Keratinocyte (primary cell): ENCODE results near the gene SLC38A8. TPM values are rescaled to one million over a fixed set of nuclear protein-coding genes. Genes with fewer than 3 reads are reported as not detected.

ENCODE experiments used
- DNase-seq: peaks from one replicate; pipeline ENCODE4 v3.0.0-alpha.2; 2011; ENCODE audit warnings: low read depth, missing footprints, low spot score
- FAIRE-seq: peaks from 2 replicates; lab custom pipeline; 2011; peaks lifted over from hg19 to GRCh38; lab: Jason Lieb, UNC
- H2AFZ ChIP-seq: 2 replicates; pipeline ENCODE4 v1.6.0; 2012; ENCODE audit warnings: low read length, control low read depth, inconsistent platforms; ENCODE audit not compliant: control insufficient read depth
- H3K27ac ChIP-seq: 2 replicates; pipeline ENCODE4 v1.5.1; 2011; ENCODE audit warnings: low read length; ENCODE audit not compliant: control insufficient read depth, insufficient read depth
- H3K27me3 ChIP-seq: 3 replicates; pipeline ENCODE4 v1.6.0; 2011; ENCODE audit warnings: low read length; ENCODE audit not compliant: control insufficient read depth, insufficient read depth; ENCODE audit errors: extremely low read depth
- H3K36me3 ChIP-seq, 2 experiments: 2 replicates in 1 of 2; 3 replicates in 1 of 2; pipeline ENCODE4 v1.5.1; 2011; ENCODE audit warnings: low read length in 2 of 2, mild to moderate bottlenecking in 1 of 2; ENCODE audit not compliant: control insufficient read depth in 2 of 2, insufficient read depth in 2 of 2; ENCODE audit errors: extremely low read depth in 1 of 2
- H3K4me1 ChIP-seq: 3 replicates; pipeline ENCODE4 v1.5.1; 2011; ENCODE audit warnings: low read length; ENCODE audit not compliant: control insufficient read depth, insufficient read depth; ENCODE audit errors: extremely low read depth
- H3K4me2 ChIP-seq: 3 replicates; pipeline ENCODE4 v1.6.0; 2011; ENCODE audit warnings: low read depth, low read length; ENCODE audit not compliant: control insufficient read depth, insufficient read depth; ENCODE audit errors: extremely low read depth
- H3K4me3 ChIP-seq, 3 experiments: fragments of 200-600 bp in 1 of 3; sonication (generic) in 1 of 3; 2 replicates in 2 of 3; 3 replicates in 1 of 3; pipeline ENCODE4 v1.5.1; 2011 to 2016; ENCODE audit warnings: low read length in 3 of 3, mild to moderate bottlenecking in 3 of 3, control low read depth in 2 of 3, inconsistent platforms in 1 of 3, low read depth in 1 of 3, mixed read lengths in 1 of 3, mixed run types in 1 of 3, moderate library complexity in 1 of 3; ENCODE audit not compliant: control insufficient read depth in 2 of 3, insufficient read depth in 2 of 3; ENCODE audit errors: extremely low read depth in 1 of 3
- H3K79me2 ChIP-seq: 2 replicates; pipeline ENCODE4 v1.6.0; 2012; ENCODE audit warnings: low read length; ENCODE audit not compliant: control insufficient read depth, insufficient read depth
- H3K9ac ChIP-seq: 3 replicates; pipeline ENCODE4 v1.6.0; 2011; ENCODE audit warnings: low read length; ENCODE audit not compliant: control insufficient read depth, insufficient read depth; ENCODE audit errors: extremely low read depth
- H3K9me1 ChIP-seq: 3 replicates; pipeline ENCODE4 v1.6.0; 2011; ENCODE audit warnings: low read length; ENCODE audit not compliant: control insufficient read depth, insufficient read depth; ENCODE audit errors: extremely low read depth
- H3K9me3 ChIP-seq: 2 replicates; pipeline ENCODE4 v1.5.1; 2012; ENCODE audit warnings: low read depth, low read length; ENCODE audit not compliant: control insufficient read depth
- H4K20me1 ChIP-seq: 3 replicates; pipeline ENCODE4 v1.6.0; 2011; ENCODE audit warnings: low read length; ENCODE audit not compliant: control insufficient read depth, insufficient read depth; ENCODE audit errors: extremely low read depth
- CTCF ChIP-seq, 3 experiments: IDR thresholded peaks in 1 of 3; conservative IDR thresholded peaks in 1 of 3; optimal IDR thresholded peaks in 1 of 3; 2 replicates in 2 of 3; 3 replicates in 1 of 3; pipeline versions ENCODE3 to v1.5.1; 2011; ENCODE audit warnings: low read length in 3 of 3, mild to moderate bottlenecking in 3 of 3, moderate library complexity in 2 of 3, control low read depth in 1 of 3, inconsistent platforms in 1 of 3; ENCODE audit not compliant: insufficient read depth in 2 of 3; ENCODE audit errors: extremely low read depth in 1 of 3
- EZH2 ChIP-seq: IDR thresholded peaks from one replicate; pipeline ENCODE4 v1.6.1; 2012; ENCODE audit warnings: inconsistent platforms, mild to moderate bottlenecking, low read length, moderate library complexity
- dilution Hi-C: fragments of 300-500 bp; cut with MboI; formaldehyde crosslinking; loops from one replicate; pipeline ENCODE4 v1.7.0; 2020; ENCODE audit warnings: low sequenced_read_pairs; ENCODE audit not compliant: extremely low pct_ligation_motif_present
- polyA plus RNA-seq, 5 experiments: library from polyadenylated mRNA; depleted of rRNA in 3 of 5; stranded (reverse) in 3 of 5; stranded (forward) in 1 of 5; unstranded in 1 of 5; fragments of >200 nt; gene quantifications; 1 replicate in 1 of 5; 2 replicates in 3 of 5; 3 replicates in 1 of 5; pipeline versions ENCODE4 v1.2.1 to v1.2.3, GENCODE V29; 2011 to 2012; ENCODE audit warnings: missing spikeins in 2 of 5, low read depth in 1 of 5, low replicate concordance in 1 of 5

Gene SLC38A8
- polyA plus RNA-seq, 1 donor (not counting 4 experiments of a cell fraction or from before 2014, with no cell fraction given): not detected

GRCh38 chr16:84024854-84025253 is 17.7 kb downstream of the SLC38A8 start:
- Histone ChIP-seq H3K79me2 (no peaks in the 10 kb centered on the region), H3K36me3 (no peaks in the 10 kb centered on the region), H2AFZ (no peak overlapping the region), H3K9ac (no peak overlapping the region), H3K27me3 (peaks cover 4% of the 10 kb centered on the region), H3K4me2 (peak overlapping the region; percentile 19), H3K9me3 (peaks cover 2% of the 10 kb centered on the region), H3K4me3 (no peak overlapping the region), H3K4me1 (peaks cover 9% of the 10 kb centered on the region), H4K20me1 (no peaks in the 10 kb centered on the region), H3K9me1 (no peaks in the 10 kb centered on the region), H3K27ac (no peak overlapping the region)
- TF ChIP-seq EZH2 (no peak), CTCF (optimal IDR thresholded peaks at IDR 0.05 in 1 of 3, IDR thresholded peaks at IDR 0.05 in 1 of 3, conservative IDR thresholded peaks at IDR 0.05 in 1 of 3; ENCODE audit: extremely low read depth in 1 of 3, insufficient read depth in 2 of 3, low read length in 3 of 3) (no peak)
- FAIRE-seq (peak; percentile 65), DNase-seq (no peak)
- dilution Hi-C loops: no loop called here

- DNase-seq (no peak), FAIRE-seq (no peak)
- no peaks in the 10 kb centered on the region for H3K79me2 ChIP-seq
- no peak overlapping the region for H3K4me2 ChIP-seq
- no peak overlapping the region for H3K9ac ChIP-seq
- no peaks in the 10 kb centered on the region for H3K27me3 ChIP-seq
- no peak overlapping the region for H2AFZ ChIP-seq
- no peaks in the 10 kb centered on the region for H3K36me3 ChIP-seq
- TF ChIP-seq CTCF (optimal IDR thresholded peaks at IDR 0.05 in 1 of 3, IDR thresholded peaks at IDR 0.05 in 1 of 3, conservative IDR thresholded peaks at IDR 0.05 in 1 of 3; ENCODE audit: extremely low read depth in 1 of 3, insufficient read depth in 2 of 3, low read length in 3 of 3) (no peak), EZH2 (no peak)
- H3K4me3 ChIP-seq: no peak overlapping the region
- H3K27ac ChIP-seq: no peak overlapping the region
- no peaks in the 10 kb centered on the region for H3K9me1 ChIP-seq
- H3K4me1 ChIP-seq: peaks cover 9% of the 10 kb centered on the region
- dilution Hi-C loops: no loop called here
- H4K20me1 ChIP-seq: no peaks in the 10 kb centered on the region
- peaks cover 2% of the 10 kb centered on the region for H3K9me3 ChIP-seq
These were observed 20.0 kb downstream of the SLC38A8 start for GRCh38 chr16:84022644-84023043.
